Choroid plexus epithelial cell (primary cell): ENCODE measurements around the gene HEXA.
A peak's percentile ranks its signal among the peaks of the same experiment; 100 is the strongest.

Source experiments
- DNase-seq: peaks from one replicate; pipeline ENCODE4 v3.0.0-alpha.2; 2010; ENCODE audit warnings: low read depth
- H3K4me3 ChIP-seq: 2 replicates; pipeline ENCODE4 v1.5.1; 2011; ENCODE audit warnings: low read depth, mild to moderate bottlenecking, control low read depth, low read length, moderate library complexity
- CTCF ChIP-seq: conservative IDR thresholded peaks from 2 replicates; pipeline ENCODE4 v1.5.1; 2011; ENCODE audit warnings: low read depth, mild to moderate bottlenecking, control low read depth, inconsistent platforms, low read length, moderate library complexity

Gene HEXA

GRCh38 chr15:72313448-72313840 lies 62.4 kb downstream of the HEXA start:
- H3K4me3 ChIP-seq = no peak overlapping the region
- no peak for DNase-seq
- no peak for TF ChIP-seq CTCF

- peak; percentile 77 for DNase-seq
- peak; percentile 89 for TF ChIP-seq CTCF
- no peak overlapping the region for H3K4me3 ChIP-seq
Measured at GRCh38 chr15:72312605-72313447, 63.0 kb downstream of the HEXA start.

- no peak for TF ChIP-seq CTCF
- DNase-seq = no peak
Measured at GRCh38 chr15:72307026-72307425, 68.8 kb downstream of the HEXA start.

GRCh38 chr15:72306211-72306785 lies 69.5 kb downstream of the HEXA start:
- peak; percentile 70 for DNase-seq
- H3K4me3 ChIP-seq = no peak overlapping the region
- no peak for TF ChIP-seq CTCF

More at GRCh38 chr15:72307026-72307425, 68.8 kb downstream of the HEXA start:
- no peak overlapping the region for H3K4me3 ChIP-seq

- TF ChIP-seq CTCF = no peak
- no peak overlapping the region for H3K4me3 ChIP-seq
- DNase-seq = no peak
Measured at GRCh38 chr15:72304596-72304995, 71.2 kb downstream of the HEXA start.

GRCh38 chr15:72302955-72303354 lies 72.9 kb downstream of the HEXA start:
- DNase-seq = no peak
- TF ChIP-seq CTCF = no peak
- no peak overlapping the region for H3K4me3 ChIP-seq
